ENCODE measurements around the gene PHF10.

Gene PHF10

DNA sequence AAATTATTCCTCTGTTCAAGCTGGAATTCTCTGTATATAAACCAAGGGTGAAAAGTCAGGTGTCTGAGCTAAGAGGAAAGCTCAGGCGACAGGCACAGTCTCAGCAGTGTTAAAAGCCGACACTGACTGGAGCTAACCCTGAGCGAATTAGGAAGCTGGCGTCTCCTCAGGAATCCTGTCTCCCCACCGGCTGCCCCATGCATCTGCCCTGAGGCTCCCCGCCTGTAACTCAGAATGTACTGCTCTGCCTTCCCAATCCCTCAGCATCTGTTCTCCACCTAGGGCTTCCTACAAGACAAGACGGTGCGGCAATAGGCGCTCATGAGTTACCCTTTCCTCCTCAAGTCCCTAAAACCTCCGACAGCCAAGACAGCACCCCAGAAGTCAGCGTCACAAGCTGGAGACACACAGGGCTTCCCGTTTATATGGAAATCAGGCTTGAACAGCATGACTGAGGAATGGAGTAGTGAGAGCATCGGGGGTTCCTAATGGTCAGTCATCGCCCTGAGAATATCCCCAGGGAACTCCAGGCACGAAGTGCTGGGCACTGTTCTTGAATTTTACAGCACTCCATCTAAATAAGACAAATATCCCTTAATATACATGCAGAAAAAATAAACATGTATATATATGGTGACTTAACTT lies 56.0 kb downstream of the PHF10 start:
- no peak for DNase-seq (ENCODE audit: low read depth)
- TF ChIP-seq CTCF (IDR thresholded peaks at IDR 0.05; ENCODE audit: insufficient read depth, low read depth, low read length, missing control alignments) = no peak
- no peak overlapping the region for H3K4me3 ChIP-seq (ENCODE audit: low read depth, low read length)

DNA sequence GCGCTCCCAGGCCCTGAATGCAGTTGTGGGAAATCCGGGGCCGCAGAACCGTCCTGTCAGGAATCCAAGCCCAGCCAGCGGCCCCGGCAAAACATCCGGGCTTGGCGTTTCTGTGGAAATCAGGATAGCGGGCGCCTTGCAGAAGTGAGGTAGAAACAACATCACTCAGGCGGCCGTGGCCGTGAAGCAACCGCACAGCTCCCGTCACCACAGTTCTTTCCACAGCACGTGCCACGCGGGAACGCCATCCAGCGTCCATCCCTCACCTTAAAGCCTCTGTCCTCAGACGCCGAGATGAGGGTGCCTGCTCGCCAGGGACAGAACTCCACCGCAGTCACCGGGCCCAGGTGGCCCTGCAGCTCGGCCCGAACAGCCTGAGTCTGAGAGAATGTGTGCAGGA lies 56.6 kb downstream of the PHF10 start:
- DNase-seq (ENCODE audit: low read depth) = no peak
- H3K4me3 ChIP-seq (ENCODE audit: low read depth, low read length) = no peak overlapping the region
- TF ChIP-seq CTCF (IDR thresholded peaks at IDR 0.05; ENCODE audit: insufficient read depth, low read depth, low read length, missing control alignments) = no peak

- no peak for TF ChIP-seq CTCF (IDR thresholded peaks at IDR 0.05; ENCODE audit: insufficient read depth, low read depth, low read length, missing control alignments)
- DNase-seq (ENCODE audit: low read depth) = no peak
- no peak overlapping the region for H3K4me3 ChIP-seq (ENCODE audit: low read depth, low read length)
Observed at GRCh38 chr6:169666441-169666840, 57.9 kb downstream of the PHF10 start.

GRCh38 chr6:169665289-169665688 lies 59.0 kb downstream of the PHF10 start:
- DNase-seq (ENCODE audit: low read depth) = no peak
- TF ChIP-seq CTCF (IDR thresholded peaks at IDR 0.05; ENCODE audit: insufficient read depth, low read depth, low read length, missing control alignments) = no peak
- no peak overlapping the region for H3K4me3 ChIP-seq (ENCODE audit: low read depth, low read length)

DNA sequence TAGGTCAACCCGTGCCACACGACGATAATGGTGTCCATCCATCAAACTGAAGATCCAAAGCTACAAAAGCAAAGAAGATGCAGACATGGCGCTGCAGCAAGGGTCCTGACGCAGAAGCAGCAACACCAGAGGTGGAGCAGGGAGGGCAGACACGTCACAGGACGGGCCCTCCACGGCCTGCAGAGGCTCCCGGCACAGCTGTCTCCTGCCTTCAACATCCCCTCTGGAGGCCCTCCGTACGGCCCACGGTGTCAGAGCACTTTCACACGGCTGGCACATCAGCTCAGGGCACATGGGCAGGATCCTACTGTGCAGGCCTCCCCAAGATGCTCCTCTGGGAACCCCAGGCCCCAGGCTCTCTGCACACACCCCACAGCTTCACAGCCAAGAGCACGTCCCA lies 60.1 kb downstream of the PHF10 start:
- no peak for DNase-seq (ENCODE audit: low read depth)
- no peak for TF ChIP-seq CTCF (IDR thresholded peaks at IDR 0.05; ENCODE audit: insufficient read depth, low read depth, low read length, missing control alignments)
- H3K4me3 ChIP-seq (ENCODE audit: low read depth, low read length) = no peak overlapping the region

DNA sequence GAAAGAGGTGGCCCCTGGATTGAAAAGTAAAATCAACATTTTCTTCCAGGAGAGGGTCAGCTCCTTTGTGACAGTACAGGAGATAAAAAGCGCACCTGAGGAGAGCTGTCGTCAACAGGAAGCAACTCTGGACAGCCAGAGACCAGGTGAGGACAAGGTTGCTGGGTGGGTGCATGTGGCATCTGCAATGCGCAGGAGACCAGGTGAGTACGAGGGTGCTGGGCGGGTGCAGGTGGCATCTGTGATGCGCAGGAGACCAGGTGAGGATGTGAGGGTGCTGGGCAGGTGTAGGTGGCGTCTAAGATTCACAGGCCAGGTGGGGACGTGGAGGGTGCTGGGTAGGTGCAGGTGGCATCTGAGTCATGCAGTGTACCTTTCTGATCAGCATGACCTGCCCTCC lies 60.8 kb downstream of the PHF10 start:
- no peak overlapping the region for H3K4me3 ChIP-seq (ENCODE audit: low read depth, low read length)
- TF ChIP-seq CTCF (IDR thresholded peaks at IDR 0.05; ENCODE audit: insufficient read depth, low read depth, low read length, missing control alignments) = no peak
- DNase-seq (ENCODE audit: low read depth) = no peak

DNA sequence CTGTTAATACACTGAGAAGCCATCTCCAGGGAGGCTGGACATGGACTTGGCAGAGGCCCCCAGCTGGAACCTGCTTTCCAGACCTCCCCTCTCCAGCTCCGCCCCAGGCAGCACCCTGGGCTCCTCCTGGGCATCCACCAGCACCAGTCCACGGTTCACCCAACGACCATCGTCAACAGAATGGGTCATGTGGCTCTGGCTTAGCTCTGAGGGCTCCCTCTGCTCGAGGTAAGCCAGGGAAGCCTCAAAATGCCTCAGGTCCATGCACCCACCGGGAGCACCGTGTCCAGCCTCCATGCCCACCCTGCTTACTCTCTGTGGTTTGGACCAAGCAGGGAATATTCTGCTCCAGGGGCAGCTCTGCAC lies 62.9 kb downstream of the PHF10 start:
- no peak for DNase-seq (ENCODE audit: low read depth)
- TF ChIP-seq CTCF (IDR thresholded peaks at IDR 0.05; ENCODE audit: insufficient read depth, low read depth, low read length, missing control alignments) = no peak
- H3K4me3 ChIP-seq (ENCODE audit: low read depth, low read length) = no peak overlapping the region
